HG03159 (cell line): ENCODE measurements around the gene USE1.

Source experiments
- ATAC-seq: cut with Tn5 transposase; IDR thresholded peaks from one replicate; pipeline ENCODE4 v1.9.1; 2021; ENCODE audit warnings: mild to moderate bottlenecking, moderate library complexity; ENCODE audit not compliant: unreplicated experiment

Gene USE1

DNA sequence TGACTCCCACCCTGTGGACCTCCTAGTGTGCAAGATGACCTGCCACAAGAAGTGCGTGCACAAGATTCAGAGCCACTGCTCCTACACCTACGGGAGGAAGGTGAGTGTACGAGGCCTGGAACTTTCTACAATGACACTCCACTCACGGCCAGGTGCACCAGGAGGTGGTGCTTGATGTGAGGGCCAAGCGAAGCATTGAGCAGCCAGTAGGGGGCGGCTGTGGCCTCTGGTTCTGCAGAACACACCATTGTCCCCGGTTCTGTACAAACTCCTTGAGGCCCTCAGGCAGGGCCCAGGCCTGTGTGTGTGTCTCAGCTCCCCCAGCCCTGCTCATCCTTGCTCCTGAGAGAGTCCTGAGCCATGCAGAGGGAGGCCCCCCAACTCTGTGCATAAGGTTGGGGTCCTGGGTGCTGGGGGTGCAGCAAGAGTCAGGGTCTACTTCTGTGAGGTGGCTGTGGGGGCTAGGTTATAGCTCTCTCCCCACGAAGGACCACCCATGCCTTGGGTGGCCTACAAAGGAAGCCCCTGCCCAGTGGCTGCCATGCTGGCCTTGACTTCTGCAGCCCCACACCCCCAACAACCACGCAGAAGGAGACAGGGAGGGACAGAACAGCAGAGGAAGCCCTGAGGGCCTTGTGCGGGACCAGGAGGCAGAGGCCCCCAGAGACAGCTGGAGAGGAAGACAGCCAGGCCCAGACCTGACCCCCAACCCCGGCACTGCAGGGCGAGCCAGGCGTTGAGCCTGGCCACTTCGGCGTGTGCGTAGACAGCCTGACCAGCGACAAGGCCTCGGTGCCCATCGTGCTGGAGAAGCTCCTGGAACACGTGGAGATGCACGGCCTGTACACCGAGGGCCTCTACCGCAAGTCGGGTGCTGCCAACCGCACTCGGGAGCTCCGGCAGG is 9.7 kb upstream of the USE1 start:
- ATAC-seq: no peak

DNA sequence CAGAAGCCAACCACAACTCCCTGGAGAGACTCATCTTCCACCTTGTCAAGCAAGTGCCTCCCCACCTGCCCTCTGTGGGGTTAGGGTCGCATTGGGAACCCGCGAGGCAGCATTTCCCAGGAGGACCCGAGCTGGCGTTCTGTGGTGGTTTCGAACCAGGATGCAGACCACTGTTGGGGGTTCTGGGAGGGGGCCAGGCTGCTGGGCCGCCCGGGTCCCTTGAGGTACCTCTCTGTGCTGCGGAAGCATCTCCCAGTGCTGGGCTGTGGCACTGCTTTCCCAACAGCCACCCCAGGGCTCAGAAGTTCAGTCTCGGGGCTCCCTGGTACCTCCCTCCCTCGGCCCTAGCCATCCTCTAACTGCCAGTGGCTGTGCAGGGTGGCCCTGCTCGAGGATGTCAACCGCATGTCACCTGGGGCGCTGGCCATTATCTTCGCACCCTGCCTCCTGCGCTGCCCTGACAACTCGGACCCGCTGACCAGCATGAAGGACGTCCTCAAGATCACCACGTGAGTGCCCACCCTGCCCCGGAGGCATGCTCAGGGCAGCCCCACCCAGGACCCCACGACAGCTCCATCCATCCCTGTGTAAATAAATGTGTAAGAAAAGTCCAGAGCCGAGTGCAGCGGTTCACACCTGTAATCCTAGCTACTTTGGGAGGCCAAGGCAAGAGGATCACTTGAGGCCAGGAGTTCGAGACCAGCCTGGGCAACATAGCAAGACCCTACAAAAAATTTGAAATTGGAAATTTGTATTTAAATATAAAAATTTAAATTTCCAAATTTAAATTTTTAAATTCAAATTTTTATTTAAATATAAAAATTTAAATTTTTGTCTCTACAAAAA is 8.2 kb upstream of the USE1 start:
- no peak for ATAC-seq

DNA sequence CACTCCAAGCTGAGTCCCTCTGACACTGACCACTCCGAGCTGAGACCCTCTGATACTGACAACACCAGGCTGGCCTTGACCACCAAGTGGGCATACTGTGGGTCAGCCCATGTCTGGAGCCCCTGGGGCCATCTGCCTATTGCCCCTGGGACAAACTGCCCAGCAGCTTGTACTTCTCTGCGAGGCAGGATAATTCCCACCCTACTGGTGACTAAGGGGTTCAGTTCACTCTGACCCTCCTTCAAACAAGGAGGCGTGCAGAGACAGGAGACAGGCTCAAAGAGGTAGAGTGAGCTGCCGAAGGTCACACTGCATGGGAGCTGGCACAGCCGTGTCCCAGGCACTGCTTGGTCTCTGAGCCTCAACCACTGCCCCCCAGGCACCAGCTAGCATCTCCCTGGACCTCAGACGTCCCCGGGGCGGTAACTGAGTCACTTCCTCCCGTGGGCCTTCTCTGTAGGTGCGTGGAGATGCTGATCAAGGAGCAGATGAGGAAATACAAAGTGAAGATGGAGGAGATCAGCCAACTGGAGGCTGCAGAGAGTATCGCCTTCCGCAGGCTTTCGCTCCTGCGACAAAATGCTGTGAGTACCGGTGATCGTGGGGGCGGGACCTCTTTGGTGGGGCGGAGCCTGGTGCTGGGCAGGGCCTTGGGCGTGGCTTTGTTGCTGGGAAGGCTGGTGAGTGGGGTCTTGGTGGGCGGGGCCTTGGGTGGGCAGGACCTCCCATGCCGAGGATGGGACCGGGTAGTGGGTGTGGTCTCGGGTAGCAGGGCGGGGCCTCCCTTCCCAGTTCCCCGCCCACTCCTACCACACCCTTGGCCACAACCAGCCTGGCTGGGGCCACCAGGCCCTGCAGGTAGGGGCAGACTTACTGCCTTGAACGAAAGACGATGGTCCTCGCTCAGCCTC is 5.8 kb upstream of the USE1 start:
- no peak for ATAC-seq

DNA sequence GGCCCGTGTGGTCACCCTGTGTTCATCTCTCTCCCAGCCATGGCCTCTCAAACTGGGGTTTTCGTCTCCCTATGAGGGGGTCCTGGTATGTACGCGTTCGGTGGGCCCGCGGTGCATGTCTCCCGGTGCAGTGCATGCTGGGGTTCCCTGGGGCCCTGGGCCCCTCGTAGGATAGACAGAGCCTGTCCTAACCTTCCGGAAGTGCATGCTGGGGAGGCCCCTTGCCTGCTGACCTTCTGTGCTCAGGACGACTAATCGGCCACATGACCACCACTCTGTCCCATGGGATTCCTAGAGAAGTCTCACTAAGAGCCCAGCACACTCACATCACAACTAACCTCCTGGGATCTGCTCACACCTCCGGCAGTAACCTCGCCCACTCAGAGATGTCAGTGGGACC is 4.9 kb upstream of the USE1 start:
- no peak for ATAC-seq

DNA sequence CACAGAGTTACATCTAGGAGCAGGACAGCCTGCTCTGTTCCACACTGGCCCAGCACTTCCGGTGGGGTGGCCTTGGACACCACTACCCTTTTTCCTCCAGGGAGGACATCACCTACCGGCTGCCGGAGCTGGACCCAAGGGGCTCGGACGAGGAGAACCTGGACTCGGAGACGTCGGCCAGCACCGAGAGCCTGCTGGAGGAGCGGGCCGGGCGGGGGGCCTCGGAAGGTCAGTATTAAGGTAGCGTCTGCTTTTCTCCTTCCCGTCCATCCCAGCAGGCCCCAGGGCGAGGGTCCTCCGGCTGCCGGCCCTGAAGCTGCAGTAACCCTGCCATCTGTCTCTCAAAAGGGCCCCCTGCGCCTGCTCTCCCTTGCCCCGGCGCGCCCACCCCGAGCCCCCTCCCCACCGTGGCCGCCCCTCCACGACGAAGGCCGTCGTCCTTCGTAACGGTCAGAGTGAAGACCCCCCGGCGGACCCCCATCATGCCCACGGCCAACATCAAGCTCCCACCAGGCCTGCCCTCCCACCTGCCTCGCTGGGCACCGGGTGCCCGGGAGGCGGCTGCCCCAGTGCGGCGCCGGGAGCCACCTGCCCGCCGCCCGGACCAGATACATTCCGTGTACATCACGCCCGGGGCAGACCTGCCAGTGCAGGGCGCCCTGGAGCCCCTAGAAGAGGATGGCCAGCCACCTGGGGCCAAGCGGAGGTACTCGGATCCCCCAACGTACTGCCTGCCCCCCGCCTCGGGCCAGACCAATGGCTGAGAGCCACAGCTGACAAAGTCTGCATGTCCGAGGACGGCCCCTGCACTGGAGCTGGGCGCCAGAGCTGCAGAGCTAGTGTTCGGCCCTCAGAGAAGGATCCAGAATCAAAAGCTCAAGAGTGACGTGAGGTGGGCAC is 3.4 kb upstream of the USE1 start:
- ATAC-seq: no peak

DNA sequence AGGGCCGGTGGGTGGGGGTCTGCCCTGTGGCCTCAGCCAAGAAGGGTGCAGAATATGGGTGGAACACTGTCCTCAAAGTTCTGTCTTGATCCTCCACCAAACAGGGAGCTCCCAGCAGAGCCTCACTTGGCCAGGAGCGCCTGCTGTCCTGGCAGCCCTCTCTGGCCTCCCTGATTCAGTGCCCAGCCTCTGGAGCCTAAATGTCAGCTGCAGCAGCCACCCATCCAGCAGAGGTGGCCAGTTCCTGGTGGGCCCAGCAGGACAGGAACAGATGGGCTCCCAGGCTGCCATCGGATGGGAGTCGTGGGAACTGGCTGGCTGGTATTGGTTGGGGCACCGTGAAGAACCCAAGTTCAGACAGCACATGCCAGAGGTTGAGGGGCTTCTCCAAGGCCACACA is 1.8 kb upstream of the USE1 start:
- ATAC-seq: no peak

DNA sequence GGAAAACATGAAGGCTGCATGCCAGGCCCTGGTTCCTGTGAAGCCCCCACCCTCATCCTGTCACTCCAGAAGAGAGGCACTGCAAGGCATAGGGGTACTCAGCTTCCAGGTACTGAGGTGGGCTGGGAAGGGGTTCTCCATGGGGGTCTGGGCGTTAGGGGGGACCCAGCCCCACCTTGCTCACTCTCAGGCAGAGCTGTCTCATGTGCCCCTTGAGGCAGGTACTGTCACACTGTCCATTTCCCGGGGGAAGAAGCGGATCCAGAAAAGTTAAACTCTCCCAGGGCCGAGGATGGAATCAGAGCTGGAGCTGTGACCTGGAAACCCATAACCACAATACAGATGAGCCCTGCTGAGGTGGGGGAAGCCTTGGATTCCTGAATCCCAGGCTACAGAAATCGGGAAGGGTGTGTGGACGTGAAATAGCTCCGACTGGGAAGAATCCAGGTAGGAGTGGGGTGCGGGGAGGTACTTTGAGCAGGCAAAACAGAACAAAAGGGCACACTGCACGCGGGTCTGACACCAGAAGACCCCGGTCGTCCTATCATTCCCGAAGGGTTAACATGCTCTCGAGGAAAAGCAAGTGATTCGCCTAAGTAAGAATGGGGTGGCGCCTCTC is 540 bp upstream of the USE1 start:
- ATAC-seq: no peak

DNA sequence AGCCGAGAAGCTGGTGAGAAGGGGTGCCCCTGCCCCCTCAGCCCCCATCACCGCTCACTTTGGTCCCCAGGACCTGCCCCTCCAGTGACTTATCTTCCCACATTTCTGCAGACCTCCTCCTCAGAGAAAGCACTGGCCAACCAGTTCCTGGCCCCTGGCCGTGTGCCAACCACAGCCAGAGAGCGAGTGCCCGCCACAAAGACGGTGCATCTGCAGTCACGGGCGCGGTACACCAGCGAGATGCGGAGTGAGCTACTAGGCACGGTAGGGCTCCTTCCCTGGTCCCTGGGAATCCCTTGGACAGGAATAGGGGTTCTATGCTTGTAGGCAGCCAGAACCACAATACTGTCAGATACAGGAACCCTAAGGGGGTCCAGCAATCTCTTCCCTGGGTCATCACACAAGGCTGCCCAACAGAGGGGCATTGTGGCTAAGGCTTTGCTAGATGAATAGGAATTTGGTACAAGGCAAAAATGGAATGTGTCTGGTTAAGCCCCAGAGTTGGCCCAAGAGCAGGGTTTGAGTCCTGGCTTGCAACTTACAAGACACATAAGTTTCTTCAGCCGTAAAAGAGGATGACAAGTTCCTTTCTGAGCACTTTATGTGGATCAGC is 1.0 kb downstream of the USE1 start:
- no peak for ATAC-seq

DNA sequence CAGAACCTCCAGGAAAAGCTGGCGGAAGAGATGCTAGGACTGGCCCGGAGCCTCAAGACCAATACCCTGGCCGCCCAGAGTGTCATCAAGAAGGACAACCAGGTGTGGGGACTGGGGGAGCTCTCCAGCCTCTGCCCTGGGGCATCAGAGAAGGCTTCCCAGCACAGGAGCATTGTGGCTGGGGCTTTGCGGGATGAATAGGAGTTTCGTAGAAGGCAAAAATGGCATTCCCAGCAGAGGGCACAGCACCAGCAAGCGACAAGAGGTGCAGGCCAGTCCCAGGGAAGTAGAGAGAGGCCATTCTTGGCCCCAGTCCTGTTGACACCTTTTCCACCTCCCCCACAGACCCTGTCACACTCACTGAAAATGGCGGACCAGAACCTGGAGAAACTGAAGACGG is 4.1 kb downstream of the USE1 start:
- ATAC-seq: no peak

DNA sequence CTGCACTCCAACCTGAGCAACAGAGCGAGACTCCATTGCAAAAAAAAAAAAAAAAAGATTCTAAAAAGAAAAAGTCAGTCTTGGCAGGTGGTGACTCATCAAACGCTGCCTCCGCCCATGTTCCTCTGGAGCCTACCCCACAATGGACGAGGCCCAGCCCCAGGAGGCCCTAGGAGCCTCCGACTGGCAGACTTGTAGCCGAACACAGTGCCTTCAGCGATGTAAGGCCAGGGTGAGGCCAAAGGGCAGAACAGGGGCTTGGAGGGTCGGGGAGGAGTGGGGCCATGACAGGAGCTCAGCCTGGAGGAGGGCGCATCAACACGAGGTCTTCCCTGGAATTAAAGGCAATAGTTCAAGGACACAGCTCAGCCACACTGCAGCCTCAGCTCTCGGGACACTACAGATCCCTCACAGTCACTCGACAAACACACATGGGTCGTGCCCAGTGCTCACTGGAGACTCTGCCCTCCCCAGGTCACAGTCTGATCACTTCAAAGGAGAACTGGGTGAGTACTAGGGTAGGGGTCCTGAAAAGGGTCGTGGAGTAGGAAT is 5.1 kb downstream of the USE1 start:
- ATAC-seq: no peak

DNA sequence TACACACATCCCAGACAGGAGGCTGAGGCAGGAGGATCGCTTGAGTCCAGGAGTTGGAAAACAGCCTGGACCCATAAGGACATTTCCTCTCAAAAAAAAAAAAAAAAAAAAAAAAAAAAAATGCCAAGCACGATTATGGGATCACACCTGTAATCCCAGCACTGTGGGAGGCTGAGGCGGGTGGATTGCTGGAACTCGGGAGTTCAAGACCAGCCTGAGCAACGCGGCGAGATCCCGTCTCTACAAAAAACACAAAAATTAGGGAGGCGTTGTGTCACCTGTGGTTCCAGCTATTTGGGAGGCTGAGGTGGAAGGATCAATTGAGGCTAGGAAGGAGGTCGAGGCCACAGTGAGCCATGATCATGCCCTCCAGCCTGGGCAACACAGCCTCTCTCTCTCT is 9.9 kb downstream of the USE1 start:
- ATAC-seq: no peak

DNA sequence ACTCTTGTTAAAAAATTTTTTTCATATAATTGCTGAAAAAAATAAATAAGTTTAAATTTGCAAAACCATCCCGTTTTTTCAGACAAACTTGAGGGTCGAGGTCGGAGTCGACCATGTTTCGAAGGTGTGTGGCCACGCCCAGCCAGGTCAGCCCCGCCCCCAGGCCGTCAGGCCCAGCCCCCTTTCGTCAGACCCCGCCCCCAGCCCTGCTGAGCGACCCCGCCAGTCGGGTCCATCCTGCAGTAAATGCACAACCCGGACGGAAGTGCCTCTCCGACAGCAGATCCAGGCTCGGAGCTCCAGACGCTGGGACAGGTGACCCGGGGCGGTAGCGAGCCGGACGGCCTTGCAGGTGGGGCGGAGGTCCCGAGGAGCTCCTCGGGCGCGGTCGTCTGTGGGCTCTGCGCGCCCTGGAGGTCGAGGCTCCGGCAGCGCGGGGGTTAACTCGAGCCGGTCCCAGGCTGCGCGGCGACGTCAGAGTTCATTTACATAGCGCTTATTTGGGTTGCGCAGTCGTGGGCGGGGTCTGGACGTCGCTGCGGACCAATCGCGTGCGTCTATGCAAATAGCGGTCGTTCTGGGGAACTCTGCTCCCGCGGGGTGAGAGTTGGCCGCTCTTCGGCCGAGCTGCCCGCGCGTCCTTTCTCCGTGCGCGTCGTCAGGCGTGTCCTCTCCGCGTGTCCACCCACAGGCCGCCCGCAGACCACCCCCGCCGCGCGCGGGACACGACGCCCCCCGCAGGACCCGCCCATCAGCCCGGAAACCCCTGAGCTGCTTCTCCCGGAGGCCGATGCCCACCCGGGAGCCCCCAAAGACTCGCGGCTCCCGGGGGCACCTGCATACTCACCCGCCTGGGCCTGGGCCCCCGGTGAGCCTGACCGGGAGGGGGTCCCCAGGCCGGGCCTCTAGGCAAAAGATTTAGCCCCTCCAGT is 11.1 kb downstream of the USE1 start, which contains the start of gene OCEL1:
OCEL1 (plus strand) TSS at position 225 of the 932 bp plus-strand sequence; CDS start at position 247, 22 bp downstream.
- peak; percentile 85 for ATAC-seq

DNA sequence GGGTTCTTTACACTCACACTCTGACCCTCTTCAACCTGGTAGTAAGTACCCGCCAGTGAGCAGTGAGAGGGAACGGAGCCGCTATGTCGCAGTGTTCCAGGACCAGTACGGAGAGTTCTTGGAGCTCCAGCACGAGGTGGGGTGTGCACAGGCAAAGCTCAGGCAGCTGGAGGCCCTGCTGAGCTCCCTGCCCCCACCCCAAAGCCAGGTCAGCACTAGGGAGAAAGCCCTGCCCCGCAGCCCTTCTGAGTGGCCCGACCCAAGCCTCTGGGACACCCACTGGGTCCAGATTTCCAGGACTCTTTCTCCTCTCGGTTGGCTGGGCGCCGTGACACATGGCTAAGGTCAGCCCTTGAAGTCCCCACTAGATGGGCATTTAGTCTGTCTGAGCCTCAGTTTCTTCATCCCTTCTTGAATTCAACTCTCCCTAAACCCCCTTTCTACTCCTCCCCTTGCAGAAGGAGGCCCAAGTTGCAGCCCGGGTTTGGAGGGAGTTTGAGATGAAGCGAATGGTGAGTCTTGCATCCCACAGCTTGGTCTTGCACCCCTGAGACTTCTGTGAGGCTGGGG is 12.7 kb downstream of the USE1 start:
- ATAC-seq: no peak

DNA sequence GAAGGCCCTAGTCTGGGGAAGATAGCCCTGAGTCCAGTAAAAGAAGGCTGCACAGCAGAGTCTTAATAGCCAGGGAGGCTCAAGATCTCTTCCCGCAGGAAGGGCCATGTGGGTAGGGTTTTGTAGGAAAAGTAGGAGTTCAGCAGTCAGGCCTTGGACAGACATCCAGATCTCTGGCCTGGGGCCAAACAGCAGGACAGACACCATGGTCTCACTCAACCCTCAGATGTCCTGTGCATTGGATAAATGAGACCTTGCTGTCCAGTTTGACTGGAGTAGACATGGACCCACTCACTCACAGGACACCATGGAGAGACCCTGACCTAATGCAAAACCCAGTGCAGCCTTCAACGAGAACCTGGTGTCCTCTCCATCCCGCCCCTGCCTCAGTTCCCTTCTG is 14.7 kb downstream of the USE1 start:
- ATAC-seq: no peak

DNA sequence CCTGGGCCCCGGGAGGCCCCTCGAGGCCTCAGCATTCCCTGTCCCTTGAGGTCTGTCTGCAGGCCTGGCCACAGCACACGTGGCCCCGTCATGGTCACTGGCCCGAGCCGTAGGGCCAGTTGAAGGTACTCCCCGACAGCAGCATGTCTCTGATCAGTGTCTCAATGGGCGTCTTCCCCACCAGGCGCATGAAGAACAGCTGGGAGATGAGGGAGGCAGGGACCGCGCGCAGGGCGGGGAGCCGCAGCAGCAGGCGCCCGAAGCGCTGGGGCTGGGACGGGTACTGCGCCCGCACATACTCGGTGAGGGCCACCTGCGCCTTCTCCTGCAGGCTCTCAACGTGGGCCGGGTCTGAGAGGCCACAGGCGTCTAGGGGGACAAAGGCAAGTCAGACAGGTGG is 17.1 kb downstream of the USE1 start:
- no peak for ATAC-seq

DNA sequence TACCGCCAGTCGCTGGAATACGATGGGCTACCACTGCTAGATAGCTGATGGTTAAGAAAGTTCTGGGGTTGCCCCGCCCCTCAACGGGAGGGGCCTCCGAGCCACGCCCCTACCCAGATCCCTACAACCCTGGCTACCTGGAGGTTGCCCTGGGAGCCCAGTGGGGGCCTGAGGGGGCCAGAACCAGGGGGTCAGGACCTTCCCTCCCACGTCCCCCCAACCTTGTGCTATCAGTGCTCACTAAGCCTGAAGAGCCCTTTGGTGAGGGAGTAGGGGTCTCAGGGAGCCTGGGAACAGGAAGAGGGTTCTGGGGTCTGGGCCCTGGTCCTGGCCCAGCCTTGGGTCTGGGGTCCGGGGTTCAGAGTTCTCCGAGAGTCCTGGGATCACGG is 19.7 kb downstream of the USE1 start:
- ATAC-seq: no peak

DNA sequence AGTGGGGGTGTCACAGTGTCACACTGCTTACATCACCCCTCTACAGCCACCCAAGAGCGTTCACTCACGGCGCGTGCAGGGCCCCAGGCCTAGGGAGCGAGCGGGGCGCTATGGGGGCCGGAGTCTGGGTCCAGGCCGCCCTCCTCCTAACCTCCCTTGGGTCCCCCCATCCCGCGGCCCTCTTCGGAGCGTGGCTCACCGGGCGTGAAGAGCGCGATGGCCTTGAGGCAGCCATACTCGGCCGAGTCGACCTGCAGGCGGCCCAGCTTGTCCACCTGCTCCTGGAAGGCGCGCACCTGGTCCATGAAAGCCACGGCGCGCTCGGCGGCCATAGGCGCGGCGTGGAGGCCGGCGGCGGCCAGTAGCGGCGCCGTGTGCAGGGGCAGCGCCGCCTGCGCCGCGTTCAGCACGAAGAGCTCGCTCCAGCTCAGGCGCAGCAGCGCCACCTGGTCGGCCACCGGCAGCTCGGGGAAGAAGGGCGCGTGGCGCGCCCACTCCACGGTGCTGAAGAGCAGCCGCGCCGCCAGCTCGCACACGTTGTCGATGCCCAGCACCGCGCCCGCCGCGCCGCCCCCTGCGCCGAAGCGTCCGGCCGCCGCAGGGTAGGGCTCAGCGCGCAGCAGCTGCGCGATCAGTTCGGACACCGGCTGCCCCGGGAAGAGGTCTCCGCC is 20.3 kb downstream of the USE1 start:
- ATAC-seq: peak; percentile 72
